Mesenteric fat pad (tissue), 1 donor: ENCODE measurements around the gene PAIP1. TPM values are rescaled to one million over a fixed set of nuclear protein-coding genes. Genes with fewer than 3 reads are reported as not detected.

Source experiments
- total RNA-seq: library from RNA; stranded (reverse); fragmentation: NEBNext Ultra II Directional; extraction: Animal tissue kit (Norgen Biotek cat#: 25700); gene quantifications from one replicate; pipeline ENCODE4 v1.2.1, GENCODE V29; 2021
- donor health status: DM: yes; HTN: yes; CAD: no.

Gene PAIP1
- total RNA-seq, 1 donor from 2014 or later = 89.0 TPM

Other genes starting within 250 kb of the PAIP1 start
- gene HMGCS1, start 243.7 kb downstream of the PAIP1 start, total RNA-seq = 33.7 TPM
- gene CCL28, start 144.7 kb downstream of the PAIP1 start, total RNA-seq = 1.4 TPM
- 11.0 TPM for gene TMEM267, start 73.2 kb downstream of the PAIP1 start, total RNA-seq
- gene C5orf34, start 41.9 kb downstream of the PAIP1 start, total RNA-seq = 1.2 TPM
- 81.6 TPM for gene NNT, start 46.1 kb upstream of the PAIP1 start, total RNA-seq